Loucy (cell line): ENCODE data around the gene LRCH1.

ENCODE experiments used
- H2AFZ ChIP-seq: fragments of 200-600 bp; sonication (generic); 2 replicates; pipeline ENCODE4 v1.6.0; 2016; ENCODE audit warnings: antibody characterized with exemption, mild to moderate bottlenecking, low read length, moderate library complexity
- H3F3A ChIP-seq: fragments of 200-600 bp; 2 replicates; pipeline ENCODE4 v1.6.0; 2016; ENCODE audit warnings: antibody characterized with exemption, low read depth, mild to moderate bottlenecking
- H3K27me3 ChIP-seq: fragments of 200-600 bp; sonication (generic); 2 replicates; pipeline ENCODE4 v1.6.1; 2014; ENCODE audit warnings: low read length, mild to moderate bottlenecking; ENCODE audit not compliant: insufficient read depth, poor library complexity, severe bottlenecking
- H3K36me3 ChIP-seq: fragments of 200-600 bp; sonication (generic); 2 replicates; pipeline ENCODE4 v1.6.1; 2016; ENCODE audit warnings: low read length; ENCODE audit not compliant: insufficient read depth
- H3K4me1 ChIP-seq: fragments of 200-600 bp; sonication (generic); 2 replicates; pipeline ENCODE4 v1.5.1; 2014; ENCODE audit warnings: low read length, mild to moderate bottlenecking; ENCODE audit not compliant: insufficient read depth, poor library complexity, severe bottlenecking
- H3K4me2 ChIP-seq: fragments of 200-600 bp; sonication (generic); 2 replicates; pipeline ENCODE4 v1.6.0; 2014; ENCODE audit warnings: antibody characterized with exemption, low read length, low read depth, mild to moderate bottlenecking; ENCODE audit not compliant: poor library complexity, severe bottlenecking
- H3K4me3 ChIP-seq: fragments of 200-600 bp; sonication (generic); 2 replicates; pipeline ENCODE4 v1.5.1; 2014; ENCODE audit warnings: low read length, mild to moderate bottlenecking, mixed read lengths; ENCODE audit not compliant: poor library complexity, severe bottlenecking
- H3K79me2 ChIP-seq: fragments of 200-600 bp; sonication (generic); 2 replicates; pipeline ENCODE4 v1.6.1; 2014; ENCODE audit warnings: low read length; ENCODE audit not compliant: insufficient read depth
- H3K9ac ChIP-seq: fragments of 200-600 bp; sonication (generic); 2 replicates; pipeline ENCODE4 v1.6.0; 2014; ENCODE audit warnings: mild to moderate bottlenecking, low read depth, low read length, moderate library complexity; ENCODE audit not compliant: poor library complexity, severe bottlenecking
- H3K9me2 ChIP-seq: fragments of 200-600 bp; sonication (generic); replicated peaks from 2 replicates; pipeline ENCODE4 v1.6.1; 2016; ENCODE audit warnings: low read depth, low read length, mixed read lengths
- H3K9me3 ChIP-seq: fragments of 200-600 bp; sonication (generic); 2 replicates; pipeline ENCODE4 v1.6.1; 2014; ENCODE audit warnings: mild to moderate bottlenecking, antibody characterized with exemption, low read length, low read depth; ENCODE audit not compliant: insufficient read depth
- H4K20me1 ChIP-seq: fragments of 200-600 bp; sonication (generic); 2 replicates; pipeline ENCODE4 v1.6.0; 2014; ENCODE audit warnings: antibody characterized with exemption, low read length, mild to moderate bottlenecking; ENCODE audit not compliant: insufficient read depth, poor library complexity, severe bottlenecking
- CTCF ChIP-seq: fragments of 200-600 bp; sonication (generic); conservative IDR thresholded peaks from 2 replicates; pipeline ENCODE4 v1.5.1; 2014; ENCODE audit warnings: mild to moderate bottlenecking, antibody characterized with exemption, low read length
- EZH2phosphoT487 ChIP-seq: fragments of 200-600 bp; IDR thresholded peaks from 2 replicates; pipeline ENCODE4 v1.6.1; 2018; ENCODE audit warnings: antibody characterized with exemption, mild to moderate bottlenecking, moderate library complexity, borderline replicate concordance

LRCH1 gene

GRCh38 chr13:46659413-46660065 lies 106.6 kb downstream of the LRCH1 start:
- H3K9ac ChIP-seq: no peak overlapping the region
- peaks cover 44% of the 10 kb centered on the region for H3K79me2 ChIP-seq
- no peak for TF ChIP-seq CTCF
- no peak for TF ChIP-seq EZH2phosphoT487
- 0 out of 2 replicates have a peak, but pooled peaks cover 5% of the 10 kb centered on the region for H3K36me3 ChIP-seq
- no peaks in the 10 kb centered on the region for H3K27me3 ChIP-seq
- no peak overlapping the region for H3K4me2 ChIP-seq
- H2AFZ ChIP-seq: no peak overlapping the region
- H3F3A ChIP-seq: peaks cover 4% of the 10 kb centered on the region; the same call in 1 of the 2 replicates
- no peaks in the 10 kb centered on the region for H3K9me2 ChIP-seq
- peaks cover 31% of the 10 kb centered on the region for H3K4me1 ChIP-seq
- no peaks in the 10 kb centered on the region for H3K9me3 ChIP-seq
- no peaks in the 10 kb centered on the region for H4K20me1 ChIP-seq
- no peak overlapping the region for H3K4me3 ChIP-seq

GRCh38 chr13:46660416-46660815 lies 107.4 kb downstream of the LRCH1 start:
- Histone ChIP-seq H3K4me1 (peaks cover 31% of the 10 kb centered on the region), H3K9ac (no peak overlapping the region), H3K79me2 (peaks cover 46% of the 10 kb centered on the region), H3F3A (peaks cover 4% of the 10 kb centered on the region; the same call in 1 of the 2 replicates), H3K9me3 (no peaks in the 10 kb centered on the region), H3K4me2 (no peak overlapping the region), H3K9me2 (no peaks in the 10 kb centered on the region), H3K4me3 (no peak overlapping the region), H2AFZ (no peak overlapping the region), H3K36me3 (0 out of 2 replicates have a peak, but pooled peaks cover 5% of the 10 kb centered on the region), H3K27me3 (no peaks in the 10 kb centered on the region), H4K20me1 (no peaks in the 10 kb centered on the region)
- no peak for TF ChIP-seq EZH2phosphoT487
- no peak for TF ChIP-seq CTCF

DNA sequence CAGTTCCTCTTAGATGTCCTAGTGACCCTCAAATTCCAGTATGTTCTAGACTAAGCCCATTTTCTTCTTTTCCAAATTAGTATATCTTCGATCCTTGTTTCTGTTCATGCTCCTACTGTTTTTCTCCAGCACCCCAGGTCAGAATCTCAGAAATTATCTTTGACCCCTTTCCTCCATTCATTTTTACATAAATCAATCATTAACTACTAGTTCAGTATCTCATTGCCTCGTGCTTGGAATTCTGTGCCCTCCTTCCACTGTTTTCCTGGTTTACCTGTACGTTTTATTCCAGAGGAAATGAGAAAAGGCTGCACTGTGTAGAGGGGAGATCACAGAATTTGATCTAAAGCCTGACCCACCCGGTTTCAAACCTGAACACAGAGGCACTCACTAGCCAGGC lies 107.9 kb downstream of the LRCH1 start:
- H3K4me2 ChIP-seq: no peak overlapping the region
- TF ChIP-seq CTCF (no peak), EZH2phosphoT487 (no peak)
- peaks cover 31% of the 10 kb centered on the region for H3K4me1 ChIP-seq
- no peak overlapping the region for H2AFZ ChIP-seq
- H4K20me1 ChIP-seq: no peaks in the 10 kb centered on the region
- no peak overlapping the region for H3K9ac ChIP-seq
- no peak overlapping the region for H3K4me3 ChIP-seq
- no peaks in the 10 kb centered on the region for H3K9me2 ChIP-seq
- 0 out of 2 replicates have a peak, but pooled peaks cover 5% of the 10 kb centered on the region for H3K36me3 ChIP-seq
- H3K27me3 ChIP-seq: no peaks in the 10 kb centered on the region
- H3K9me3 ChIP-seq: no peaks in the 10 kb centered on the region
- H3K79me2 ChIP-seq: peaks cover 46% of the 10 kb centered on the region
- peaks cover 4% of the 10 kb centered on the region; the same call in 1 of the 2 replicates for H3F3A ChIP-seq
